H1 (cell line): ENCODE measurements around the gene BIRC2. TPM values are rescaled to one million over a fixed set of nuclear protein-coding genes. Genes with fewer than 3 reads are reported as not detected.

Source experiments
- CTCF ChIA-PET: fragments of 300-600 bp; sonication (Branson Sonifier 250); formaldehyde crosslinking; loops from one replicate; lab custom pipeline; 2021; ENCODE audit not compliant: partially characterized antibody; lab: Charles Lee
- POLR2A ChIA-PET: fragments of 300-600 bp; sonication (Branson Sonifier 250); formaldehyde crosslinking; loops from one replicate; lab custom pipeline; 2021; ENCODE audit warnings: inconsistent platforms; ENCODE audit not compliant: partially characterized antibody; lab: Charles Lee
- DNase-seq, 2 experiments: peaks; one replicate each; pipeline versions ENCODE4 v3.0.0 to v3.0.0-alpha.2; 2010 to 2022; ENCODE audit warnings: low spot score in 2 of 2, low read depth in 1 of 2, mixed read lengths in 1 of 2
- FAIRE-seq: peaks from 2 replicates; lab custom pipeline; 2011; peaks lifted over from hg19 to GRCh38; lab: Jason Lieb, UNC
- H2AFZ ChIP-seq: 2 replicates; pipeline ENCODE4 v1.8.1; 2012; ENCODE audit warnings: low read length, inconsistent platforms
- H2AK5ac ChIP-seq: 2 replicates; pipeline ENCODE4 v1.6.1; 2013; ENCODE audit warnings: low read depth, low read length
- H2BK120ac ChIP-seq: replicated peaks from 2 replicates; pipeline ENCODE3; 2013; ENCODE audit warnings: low read depth, low read length, inconsistent platforms
- H2BK12ac ChIP-seq: 2 replicates; pipeline ENCODE4 v1.6.1; 2013; ENCODE audit warnings: low read depth, low read length
- H2BK15ac ChIP-seq: 2 replicates; pipeline ENCODE4 v1.6.1; 2013; ENCODE audit warnings: low read length
- H2BK20ac ChIP-seq: 2 replicates; pipeline ENCODE4 v1.6.1; 2013; ENCODE audit warnings: low read length
- H2BK5ac ChIP-seq: 2 replicates; pipeline ENCODE4 v1.6.1; 2013; ENCODE audit warnings: low read depth, low read length
- H3K14ac ChIP-seq: 2 replicates; pipeline ENCODE4 v1.6.1; 2013; ENCODE audit warnings: inconsistent platforms; ENCODE audit not compliant: insufficient read length
- H3K18ac ChIP-seq: 2 replicates; pipeline ENCODE4 v1.6.1; 2013; ENCODE audit warnings: low read length; ENCODE audit errors: extremely low read depth
- H3K23ac ChIP-seq: 2 replicates; pipeline ENCODE4 v1.6.1; 2013; ENCODE audit warnings: inconsistent platforms; ENCODE audit not compliant: insufficient read length
- H3K23me2 ChIP-seq: 2 replicates; pipeline ENCODE4 v1.6.1; 2013; ENCODE audit warnings: low read depth, low read length
- H3K27ac ChIP-seq: 2 replicates; pipeline ENCODE4 v1.6.1; 2011; ENCODE audit warnings: low read depth, low read length, inconsistent platforms
- H3K27me3 ChIP-seq, 4 experiments: replicated peaks in 1 of 4; 1 replicate in 1 of 4; 2 replicates in 3 of 4; pipeline versions ENCODE4 v1.6.1 to v1.8.1; 2011 to 2013; ENCODE audit warnings: low read length in 3 of 4, mild to moderate bottlenecking in 3 of 4, inconsistent platforms in 2 of 4, mixed read lengths in 2 of 4, moderate library complexity in 1 of 4; ENCODE audit not compliant: control insufficient read depth in 3 of 4, insufficient read depth in 3 of 4; ENCODE audit errors: extremely low read depth in 1 of 4
- H3K36me3 ChIP-seq, 4 experiments: 2 replicates each; pipeline versions ENCODE4 v1.6.1 to v1.8.1; 2011 to 2013; ENCODE audit warnings: mild to moderate bottlenecking in 4 of 4, low read length in 3 of 4, moderate library complexity in 2 of 4, control low read depth in 1 of 4, inconsistent platforms in 1 of 4; ENCODE audit not compliant: insufficient read depth in 4 of 4, control insufficient read depth in 2 of 4
- H3K4ac ChIP-seq: replicated peaks from 2 replicates; pipeline ENCODE3; 2013; ENCODE audit warnings: low read length, low read depth, mixed read lengths, inconsistent platforms; ENCODE audit not compliant: insufficient read length
- H3K4me1 ChIP-seq, 4 experiments: replicated peaks in 1 of 4; 1 replicate in 1 of 4; 2 replicates in 3 of 4; pipeline versions ENCODE4 v1.6.1 to v1.8.1; 2011 to 2013; ENCODE audit warnings: low read length in 3 of 4, inconsistent platforms in 2 of 4, mixed read lengths in 1 of 4; ENCODE audit not compliant: insufficient read depth in 4 of 4, control insufficient read depth in 3 of 4
- H3K4me2 ChIP-seq, 2 experiments: 2 replicates each; pipeline versions ENCODE4 v1.6.1 to v1.8.1; 2011 to 2013; ENCODE audit warnings: low read depth in 2 of 2, low read length in 2 of 2, control low read depth in 1 of 2, inconsistent platforms in 1 of 2, mild to moderate bottlenecking in 1 of 2; ENCODE audit not compliant: insufficient read depth in 1 of 2
- H3K4me3 ChIP-seq, 4 experiments: fragments of 200-600, 300-600 bp in 1 of 4; sonication (generic), shearing (Covaris generic), sonication (Bioruptor Twin) in 1 of 4; 2 replicates each; pipeline versions ENCODE4 v1.5.1 to v1.8.1; 2011 to 2016; ENCODE audit warnings: low read length in 4 of 4, low read depth in 3 of 4, control low read depth in 2 of 4, inconsistent platforms in 2 of 4, mild to moderate bottlenecking in 2 of 4, mixed read lengths in 1 of 4, moderate library complexity in 1 of 4; ENCODE audit not compliant: insufficient read depth in 2 of 4; ENCODE audit errors: extremely low read depth in 1 of 4
- H3K56ac ChIP-seq: replicated peaks from 2 replicates; pipeline ENCODE3; 2013; ENCODE audit warnings: low read depth, mild to moderate bottlenecking, mixed read lengths, low read length, inconsistent platforms; ENCODE audit not compliant: insufficient read length
- H3K79me1 ChIP-seq: 2 replicates; pipeline ENCODE4 v1.6.1; 2013; ENCODE audit warnings: low read depth, low read length, control low read depth
- H3K79me2 ChIP-seq, 2 experiments: 2 replicates each; pipeline versions ENCODE4 v1.6.1 to v1.8.1; 2012 to 2013; ENCODE audit warnings: low read length in 2 of 2, mild to moderate bottlenecking in 2 of 2, inconsistent platforms in 1 of 2; ENCODE audit not compliant: insufficient read depth in 2 of 2, control insufficient read depth in 1 of 2
- H3K9ac ChIP-seq, 4 experiments: replicated peaks in 1 of 4; 1 replicate in 1 of 4; 2 replicates in 3 of 4; pipeline versions ENCODE4 v1.6.1 to v1.8.1; 2011 to 2013; ENCODE audit warnings: low read depth in 3 of 4, low read length in 3 of 4, control low read depth in 2 of 4, mild to moderate bottlenecking in 2 of 4, moderate library complexity in 2 of 4, inconsistent platforms in 1 of 4; ENCODE audit errors: extremely low read depth in 1 of 4
- H3K9me3 ChIP-seq, 2 experiments: 2 replicates each; pipeline versions ENCODE4 v1.6.1 to v1.8.1; 2012 to 2013; ENCODE audit warnings: mild to moderate bottlenecking in 2 of 2, moderate library complexity in 2 of 2, control low read depth in 1 of 2, inconsistent platforms in 1 of 2, low read depth in 1 of 2, low read length in 1 of 2, mixed read lengths in 1 of 2; ENCODE audit not compliant: insufficient read depth in 2 of 2
- H4K20me1 ChIP-seq, 2 experiments: replicated peaks in 1 of 2; 2 replicates each; pipeline versions ENCODE3 to v1.8.1; 2011 to 2013; ENCODE audit warnings: inconsistent platforms in 2 of 2, low read length in 2 of 2, mild to moderate bottlenecking in 1 of 2; ENCODE audit not compliant: insufficient read depth in 2 of 2, control insufficient read depth in 1 of 2
- H4K5ac ChIP-seq: 2 replicates; pipeline ENCODE4 v1.6.1; 2013; ENCODE audit warnings: low read length, low read depth, mixed read lengths, inconsistent platforms; ENCODE audit not compliant: insufficient read length
- H4K8ac ChIP-seq: 2 replicates; pipeline ENCODE4 v1.8.0; 2013; ENCODE audit warnings: mild to moderate bottlenecking, moderate library complexity, low read length, inconsistent platforms; ENCODE audit not compliant: insufficient read depth; ENCODE audit errors: extremely low read depth
- H4K91ac ChIP-seq: replicated peaks from 2 replicates; pipeline ENCODE3; 2013; ENCODE audit warnings: low read length, mixed read lengths, inconsistent platforms; ENCODE audit not compliant: insufficient read length
- ASH2L ChIP-seq: fragments of 200-600, 300-600 bp; sonication (generic); IDR thresholded peaks from one replicate; pipeline ENCODE4 v1.7.1; 2017; ENCODE audit warnings: low read length
- ATF3 ChIP-seq: IDR thresholded peaks from 2 replicates; pipeline ENCODE4 v1.6.1; 2011; ENCODE audit warnings: low read depth, mild to moderate bottlenecking, low read length; ENCODE audit not compliant: insufficient read depth
- CTBP2 ChIP-seq: IDR thresholded peaks from 2 replicates; pipeline ENCODE4 v1.7.0; 2011; ENCODE audit warnings: borderline replicate concordance, mild to moderate bottlenecking, moderate library complexity, mixed read lengths, low read length; ENCODE audit not compliant: insufficient read depth, insufficient read length
- MAFK ChIP-seq: IDR thresholded peaks from 2 replicates; pipeline ENCODE4 v1.6.1; 2012; ENCODE audit warnings: low read depth, mild to moderate bottlenecking, improper control_type of control experiment, low read length
- NANOG ChIP-seq: IDR thresholded peaks from 2 replicates; pipeline ENCODE4 v1.6.1; 2011; ENCODE audit warnings: low read length, low read depth, mild to moderate bottlenecking, inconsistent platforms; ENCODE audit not compliant: insufficient read depth, poor library complexity, severe bottlenecking
- NRF1 ChIP-seq: IDR thresholded peaks from 2 replicates; pipeline ENCODE4 v1.6.1; 2011; ENCODE audit warnings: mild to moderate bottlenecking, low read depth, low read length, improper control_type of control experiment
- POLR2AphosphoS5 ChIP-seq: IDR thresholded peaks from 2 replicates; pipeline ENCODE4 v1.6.1; 2011; ENCODE audit warnings: low read depth, low read length
- POU5F1 ChIP-seq: IDR thresholded peaks from 2 replicates; pipeline ENCODE4 v1.6.1; 2011; ENCODE audit warnings: low read depth, mild to moderate bottlenecking, low read length, moderate library complexity
- TBP ChIP-seq: IDR thresholded peaks from 2 replicates; pipeline ENCODE4 v1.6.1; 2011; ENCODE audit warnings: low read depth, low read length, improper control_type of control experiment
- YY1 ChIP-seq: IDR thresholded peaks from 2 replicates; pipeline ENCODE4 v1.6.1; 2011; ENCODE audit warnings: low read depth, mild to moderate bottlenecking, low read length
- WGBS, 2 experiments: shearing (Covaris generic) in 1 of 2; methylation state at CpG; one replicate each; pipeline versions ENCODE4 v1.1.6 to v1.1.7; 2013 to 2015; ENCODE audit warnings: low lambda C conversion rate in 2 of 2, mixed read lengths in 2 of 2, inconsistent platforms in 1 of 2, low coverage in 1 of 2, missing lambda C conversion rate in 1 of 2; ENCODE audit not compliant: insufficient replicate concordance in 2 of 2, insufficient coverage in 1 of 2, insufficient read length in 1 of 2; ENCODE audit errors: extremely low coverage in 1 of 2, missing lambda C conversion rate in 1 of 2; 5-methylcytosine and 5-hydroxymethylcytosine counted together
- polyA plus RNA-seq, 7 experiments: library from polyadenylated mRNA; depleted of rRNA in 3 of 7; stranded (reverse) in 5 of 7; unstranded in 2 of 7; fragments of >200 nt in 5 of 7; fragments of 200-250 nt in 2 of 7; gene quantifications; 1 replicate in 5 of 7; 2 replicates in 1 of 7; 4 replicates in 1 of 7; pipeline versions ENCODE4 v1.2.1 to v1.2.3, GENCODE V29; 2011 to 2013; ENCODE audit warnings: missing spikeins in 2 of 7, mixed read lengths in 2 of 7
- total RNA-seq: library from RNA; stranded (reverse); fragmentation: NEBNext Ultra II Directional; extraction: Animal tissue kit (Norgen Biotek cat#: 25700); gene quantifications from 2 replicates; pipeline ENCODE4 v1.2.1, GENCODE V29; 2021

Gene BIRC2
- total and polyA plus RNA-seq, 2 of the 8 experiments (the other 6 are each of a cell fraction or from before 2014, with no cell fraction given) = 18.4 to 24.7 TPM

- Histone ChIP-seq H2AK5ac (no peak overlapping the region), H3K14ac (no peak overlapping the region), H3K79me1 (no peaks in the 10 kb centered on the region), H3K36me3 (no peaks in the 10 kb centered on the region), H3K4ac (no peak overlapping the region), H3K4me2 (no peak overlapping the region), H2BK20ac (no peak overlapping the region), H4K20me1 (no peaks in the 10 kb centered on the region), H3K23ac (no peak overlapping the region), H3K9ac (no peak overlapping the region), H3K18ac (no peak overlapping the region), H2BK12ac (no peak overlapping the region), H3K27me3 (no peaks in the 10 kb centered on the region), H3K79me2 (no peaks in the 10 kb centered on the region), H3K23me2 (peaks cover 6% of the 10 kb centered on the region; the same call in 1 of the 2 replicates), H4K5ac (no peak overlapping the region), H3K4me1 (peaks cover 0 to 1% (median 0%) of the 10 kb centered on the region in 4 experiments; a peak in 2 of 7 replicates), H2BK120ac (no peak overlapping the region), H2BK5ac (no peak overlapping the region), H3K4me3 (no peak overlapping the region), H3K9me3 (no peaks in the 10 kb centered on the region), H3K27ac (no peak overlapping the region), H4K91ac (no peak overlapping the region), H4K8ac (no peak overlapping the region; the same call in 1 of the 2 replicates), H2BK15ac (no peak overlapping the region), H3K56ac (no peak overlapping the region), H2AFZ (no peak overlapping the region)
- CTCF ChIA-PET = interaction anchor here (0.6 to 12.2 kb wide), 6 partner anchors 12 to 408 kb away, joined by 3 to 214 read pairs (median 4); no protein-coding TSS in a partner anchor
- POLR2A ChIA-PET = no interaction called here
- DNase-seq (no peak), FAIRE-seq (no peak)
- 86% methylated on average over 4 of the region's 4 CpGs; no CpG with 5 or more reads in 1 of the 2 experiments for WGBS, 2 experiments
- TF ChIP-seq CTBP2 (no peak), NANOG (no peak), POU5F1 (no peak), NRF1 (no peak), YY1 (no peak), MAFK (no peak), TBP (no peak), POLR2AphosphoS5 (no peak), ASH2L (no peak), ATF3 (no peak)
These were observed 33.6 kb upstream of the BIRC2 start for GRCh38 chr11:102313238-102313940.
